HepG2 (cell line): Measurements from ENCODE around the gene TIMM17A. TPM values are rescaled to one million over a fixed set of nuclear protein-coding genes. Genes with fewer than 3 reads are reported as not detected.

Source experiments
- ATAC-seq: fragments of 200-7000 bp; cut with Tn5 transposase; 3 replicates; pipeline ENCODE4 v1.9.1; 2020; ENCODE audit warnings: mild to moderate bottlenecking, moderate library complexity
- BruUV-seq: library from RNA; stranded (reverse); fragments of 400-500 nt; replicated peaks from 2 replicates; lab custom pipeline; 2021; lab: Mats Ljungman, UMichigan
- CTCF ChIA-PET: fragments of 300-600 bp; formaldehyde crosslinking; extraction: SDS; loops from one replicate; lab custom pipeline; 2021; ENCODE audit warnings: low total read pairs, inconsistent platforms, low intra/inter-chr PET ratio; lab: Yijun Ruan, JAX
- POLR2A ChIA-PET: fragments of 350-600 bp; sonication (Branson Sonifier 250); formaldehyde crosslinking; loops from one replicate; lab custom pipeline; 2020; ENCODE audit warnings: antibody characterized with exemption, inconsistent platforms; lab: Yijun Ruan, JAX
- DNase-seq: peaks from one replicate; pipeline ENCODE4 v3.0.0-alpha.2; 2015; ENCODE audit warnings: low spot score
- FAIRE-seq: peaks from 3 replicates; lab custom pipeline; 2011; peaks lifted over from hg19 to GRCh38; lab: Jason Lieb, UNC
- H2AFZ ChIP-seq: one replicate; pipeline ENCODE4 v1.6.1; 2011; ENCODE audit warnings: low read length, inconsistent platforms
- H3K27ac ChIP-seq: fragments of 300-600 bp; 3 replicates; pipeline ENCODE4 v1.8.0; 2011; ENCODE audit warnings: mixed run types, mild to moderate bottlenecking, mixed read lengths, low read length, inconsistent platforms; ENCODE audit not compliant: insufficient read depth; ENCODE audit errors: extremely low read length
- H3K27me3 ChIP-seq, 2 experiments: fragments of 200-600 bp in 1 of 2; 2 replicates in 1 of 2; 3 replicates in 1 of 2; pipeline versions ENCODE4 v1.6.0 to v1.8.0; 2011; ENCODE audit warnings: low read length in 2 of 2, mild to moderate bottlenecking in 2 of 2, moderate library complexity in 2 of 2, inconsistent platforms in 1 of 2; ENCODE audit not compliant: insufficient read depth in 2 of 2, control insufficient read depth in 1 of 2
- H3K36me3 ChIP-seq, 2 experiments: fragments of 200-600 bp in 1 of 2; replicated peaks in 1 of 2; 2 replicates in 1 of 2; 3 replicates in 1 of 2; pipeline versions ENCODE4 v1.5.1 to v1.8.0; 2011; ENCODE audit warnings: low read length in 2 of 2, inconsistent platforms in 1 of 2; ENCODE audit not compliant: insufficient read depth in 2 of 2, control insufficient read depth in 1 of 2
- H3K4me1 ChIP-seq: 2 replicates; pipeline ENCODE4 v1.5.1; 2012; ENCODE audit warnings: low read length, inconsistent platforms; ENCODE audit not compliant: insufficient read depth
- H3K4me2 ChIP-seq: 2 replicates; pipeline ENCODE4 v1.6.0; 2011; ENCODE audit warnings: low read depth, low read length, inconsistent platforms
- H3K4me3 ChIP-seq, 3 experiments: fragments of 200-600 bp in 1 of 3; sonication (generic), shearing (Covaris generic) in 1 of 3; replicated peaks in 1 of 3; 2 replicates each; pipeline ENCODE4 v1.5.1; 2011 to 2016; ENCODE audit warnings: low read length in 3 of 3, inconsistent platforms in 2 of 3, low read depth in 2 of 3, mild to moderate bottlenecking in 2 of 3, control low read depth in 1 of 3, mixed read lengths in 1 of 3; ENCODE audit not compliant: insufficient read depth in 1 of 3
- H3K79me2 ChIP-seq: one replicate; pipeline ENCODE4 v1.6.1; 2011; ENCODE audit warnings: low read length, inconsistent platforms; ENCODE audit not compliant: insufficient read depth
- H3K9ac ChIP-seq: 2 replicates; pipeline ENCODE4 v1.6.0; 2011; ENCODE audit warnings: mild to moderate bottlenecking, low read depth, low read length, inconsistent platforms; ENCODE audit not compliant: insufficient read depth
- H3K9me3 ChIP-seq: 2 replicates; pipeline ENCODE4 v1.5.1; 2012; ENCODE audit warnings: mild to moderate bottlenecking, low read length
- H4K20me1 ChIP-seq: 2 replicates; pipeline ENCODE4 v1.6.0; 2011; ENCODE audit warnings: inconsistent platforms, mild to moderate bottlenecking, low read length, moderate library complexity; ENCODE audit not compliant: insufficient read depth
- ARNT ChIP-seq: fragments of 450-650 bp; IDR thresholded peaks from 2 replicates; pipeline ENCODE4 v1.6.1; 2017
- HCFC1 ChIP-seq: fragments of 150-350 bp; IDR thresholded peaks from 2 replicates; pipeline ENCODE4 v1.6.1; 2014; ENCODE audit warnings: low read depth, low read length
- HDAC6 ChIP-seq: fragments of 200-600 bp; sonication (generic); IDR thresholded peaks from 2 replicates; pipeline ENCODE4 v1.7.0; 2017; ENCODE audit warnings: mild to moderate bottlenecking, antibody characterized with exemption, low read length, low read depth
- HMG20B ChIP-seq: conservative IDR thresholded peaks from 2 replicates; pipeline ENCODE4 v1.6.1; 2016; ENCODE audit warnings: missing genetic modification reagents, missing compliant biosample characterization
- HNF4G ChIP-seq, 2 experiments: sonication (generic) in 1 of 2; formaldehyde crosslinking in 1 of 2; IDR thresholded peaks; 2 replicates each; pipeline versions ENCODE4 v1.4.0 to v1.6.1; 2011 to 2020; ENCODE audit warnings: borderline replicate concordance in 2 of 2, low read depth in 2 of 2, mild to moderate bottlenecking in 2 of 2, low read length in 1 of 2, missing genetic modification reagents in 1 of 2, moderate library complexity in 1 of 2
- HOXD1 ChIP-seq: sonication (generic); formaldehyde crosslinking; IDR thresholded peaks from 2 replicates; pipeline ENCODE4 v1.5.0; 2020; ENCODE audit warnings: missing genetic modification reagents
- KMT2A ChIP-seq: sonication (generic); formaldehyde crosslinking; IDR thresholded peaks from 2 replicates; pipeline ENCODE4 v1.4.0; 2020; ENCODE audit warnings: missing genetic modification reagents
- THRA ChIP-seq: sonication (generic); formaldehyde crosslinking; IDR thresholded peaks from 2 replicates; pipeline ENCODE4 v1.4.0; 2020; ENCODE audit warnings: missing genetic modification reagents, borderline replicate concordance
- ZNF460 ChIP-seq: sonication (generic); formaldehyde crosslinking; IDR thresholded peaks from 2 replicates; pipeline ENCODE4 v1.5.1; 2020; ENCODE audit warnings: missing genetic modification reagents, mild to moderate bottlenecking, borderline replicate concordance
- ZNF556 ChIP-seq: sonication (generic); formaldehyde crosslinking; IDR thresholded peaks from 2 replicates; pipeline ENCODE4 v1.4.0; 2020; ENCODE audit warnings: mild to moderate bottlenecking, missing genetic modification reagents, borderline replicate concordance
- ZNF83 ChIP-seq: sonication (generic); formaldehyde crosslinking; IDR thresholded peaks from 2 replicates; pipeline ENCODE4 v1.4.0; 2020; ENCODE audit warnings: missing genetic modification reagents, mild to moderate bottlenecking, borderline replicate concordance
- ZSCAN12 ChIP-seq: sonication (generic); formaldehyde crosslinking; IDR thresholded peaks from 2 replicates; pipeline ENCODE4 v1.9.0; 2021; ENCODE audit warnings: mild to moderate bottlenecking, missing genetic modification reagents
- WGBS: methylation state at CpG from one replicate; pipeline ENCODE4 v1.1.6; 2017; ENCODE audit warnings: low lambda C conversion rate; 5-methylcytosine and 5-hydroxymethylcytosine counted together
- in situ Hi-C: cut with HindIII; loops from 2 replicates; pipeline ENCODE4 v1.10.0; 2017; ENCODE audit warnings: low pct_unique_long_range_greater_than_20kb; ENCODE audit not compliant: extremely low pct_ligation_motif_present
- intact Hi-C: fragments of 100-400 bp; cut with micrococcal nuclease; formaldehyde crosslinking; loops from one replicate; pipeline ENCODE4 v1.10.0; 2022; ENCODE audit not compliant: unreplicated experiment
- polyA plus RNA-seq, 8 experiments: library from polyadenylated mRNA; depleted of rRNA in 3 of 8; stranded (reverse) in 7 of 8; unstranded in 1 of 8; fragments of >200 nt; fragmentation: Illumina TruSeq in 4 of 8; extraction: Trizol in 4 of 8; gene quantifications; 2 replicates each; pipeline versions ENCODE4 v1.2.1 to v1.2.3, GENCODE V29; 2011 to 2016; ENCODE audit warnings: low read depth in 4 of 8, missing spikeins in 1 of 8, mixed read lengths in 1 of 8; ENCODE audit not compliant: insufficient read depth in 1 of 8
- total RNA-seq, 5 experiments: library from RNA; depleted of rRNA; stranded (reverse); fragments of >200 nt; fragmentation: Illumina TruSeq; extraction: Trizol; gene quantifications; 2 replicates each; pipeline ENCODE4 v1.2.3, GENCODE V29; 2016; ENCODE audit warnings: low read depth in 1 of 5

Gene TIMM17A
- total and polyA plus RNA-seq, 2 of the 13 experiments (the other 11 are each of a cell fraction or from before 2014, with no cell fraction given) = 50.8 to 97.8 TPM

- H3K4me3 ChIP-seq = no peak overlapping the region
- no peak overlapping the region for H3K9ac ChIP-seq
- no peaks in the 10 kb centered on the region for H3K9me3 ChIP-seq
- no peak overlapping the region for H3K4me2 ChIP-seq
- ATAC-seq = no peak
- no peaks in the 10 kb centered on the region for H3K4me1 ChIP-seq
- FAIRE-seq = no peak
- no peak overlapping the region for H2AFZ ChIP-seq
- no peaks in the 10 kb centered on the region for H4K20me1 ChIP-seq
- H3K36me3 ChIP-seq = no peaks in the 10 kb centered on the region
- no peak for TF ChIP-seq ZNF460 (CRISPR knock-in tag)
- no peak for TF ChIP-seq HCFC1
- no peak for TF ChIP-seq ZSCAN12 (CRISPR knock-in tag)
- TF ChIP-seq HOXD1 = no peak
- TF ChIP-seq ZNF83 (CRISPR knock-in tag) = no peak
- no peak for TF ChIP-seq HDAC6
- no peak for TF ChIP-seq HNF4G (IDR thresholded peaks at IDR 0.05; ENCODE audit: borderline replicate concordance, low read depth, low read length)
- TF ChIP-seq HNF4G (CRISPR knock-in tag; IDR thresholded peaks at IDR 0.05; ENCODE audit: borderline replicate concordance, low read depth) = no peak
- in situ Hi-C loops (no loop called here), intact Hi-C loops (no loop called here)
- ChIA-PET POLR2A (no interaction called here), CTCF (no interaction called here)
- no peak for DNase-seq
- H3K27me3 ChIP-seq = peaks cover 2 to 23% of the 10 kb centered on the region in 2 experiments; a peak in 2 of 5 replicates
- BruUV-seq = no TSS peak
- no peak overlapping the region for H3K27ac ChIP-seq
- H3K79me2 ChIP-seq = no peaks in the 10 kb centered on the region
- 32% methylated on average over 4 of the region's 6 CpGs for WGBS
Observed at GRCh38 chr1:201907621-201908020, 47.7 kb upstream of the TIMM17A start.

DNA sequence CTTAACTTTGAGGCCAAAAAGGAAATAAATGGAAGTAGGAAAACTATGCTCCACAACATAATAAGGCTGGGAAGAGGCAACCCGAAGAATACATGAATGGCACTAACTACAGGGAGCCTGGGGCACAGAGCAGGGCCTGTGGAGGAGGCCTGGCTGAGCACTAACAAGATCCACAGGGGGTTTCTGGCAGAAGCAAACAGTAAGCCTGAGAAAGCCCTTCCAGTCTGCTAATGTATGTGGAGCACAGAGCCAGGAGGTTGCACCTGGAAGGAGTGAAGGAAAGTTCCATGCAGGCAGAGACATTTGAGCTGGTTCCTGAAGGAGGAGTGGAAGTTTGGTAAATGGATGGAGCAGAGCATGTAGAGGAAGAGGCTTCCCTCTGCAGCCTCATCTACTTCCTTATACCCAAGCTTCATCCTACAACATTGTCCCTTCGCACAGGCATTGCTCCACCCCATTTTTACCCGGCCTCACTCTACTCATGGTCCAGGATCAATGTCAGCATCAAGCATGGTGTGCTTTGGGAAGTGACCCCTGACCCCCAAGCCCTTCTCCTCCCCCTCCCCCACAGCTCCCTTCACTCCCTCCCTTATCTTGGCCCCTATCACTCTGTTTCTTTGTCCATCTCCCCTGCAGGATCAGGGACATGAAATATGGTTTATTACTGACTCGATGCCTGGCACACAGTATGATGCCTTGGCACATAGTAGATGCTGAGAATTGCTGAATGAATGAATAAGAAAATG, 43.3 kb upstream of the TIMM17A start:
- no TSS peak for BruUV-seq
- in situ Hi-C loops (no loop called here), intact Hi-C loops (no loop called here)
- FAIRE-seq (no peak), ATAC-seq (no peak), DNase-seq (no peak)
- Histone ChIP-seq H3K27me3 (peaks cover 5 to 31% of the 10 kb centered on the region in 2 experiments; a peak in 4 of 5 replicates), H3K4me3 (no peak overlapping the region), H3K79me2 (no peaks in the 10 kb centered on the region), H2AFZ (no peak overlapping the region), H3K9ac (no peak overlapping the region), H3K4me2 (no peak overlapping the region), H3K4me1 (peaks cover 10% of the 10 kb centered on the region), H3K36me3 (no peaks in the 10 kb centered on the region), H3K9me3 (no peaks in the 10 kb centered on the region), H3K27ac (no peak overlapping the region), H4K20me1 (no peaks in the 10 kb centered on the region)
- 24% methylated on average over 4 of the region's 4 CpGs for WGBS
- CTCF ChIA-PET = no interaction called here
- POLR2A ChIA-PET = no interaction called here
- no peak for TF ChIP-seq ZNF556
- no peak for TF ChIP-seq KMT2A (CRISPR knock-in tag)
- no peak for TF ChIP-seq THRA (CRISPR knock-in tag)
- no peak for TF ChIP-seq ARNT
- no peak for TF ChIP-seq HMG20B (CRISPR knock-in tag)
